Esophagus mucosa (tissue), 1 donor: ENCODE results near the gene ACIN1. TPM values are rescaled to one million over a fixed set of nuclear protein-coding genes. Genes with fewer than 3 reads are reported as not detected.
A peak's percentile ranks its signal among the peaks of the same experiment; 100 is the strongest.
"Not testable (repeated sequence)": the region's sequence is repeated elsewhere in the genome, so short reads cannot be mapped to it uniquely, and the experiment has no call there.

Experiments used
- ATAC-seq: fragments of 200-7000 bp; cut with Tn5 transposase; one replicate; pipeline ENCODE4 v1.9.1; 2020
- total RNA-seq: library from RNA; stranded (reverse); gene quantifications from one replicate; pipeline ENCODE4 v1.2.4, GENCODE V29; 2023
- donor health status: DM: yes; HTN: yes; CAD: no.

ACIN1 gene
- total RNA-seq, 1 donor from 2014 or later, result 82.5 TPM

DNA sequence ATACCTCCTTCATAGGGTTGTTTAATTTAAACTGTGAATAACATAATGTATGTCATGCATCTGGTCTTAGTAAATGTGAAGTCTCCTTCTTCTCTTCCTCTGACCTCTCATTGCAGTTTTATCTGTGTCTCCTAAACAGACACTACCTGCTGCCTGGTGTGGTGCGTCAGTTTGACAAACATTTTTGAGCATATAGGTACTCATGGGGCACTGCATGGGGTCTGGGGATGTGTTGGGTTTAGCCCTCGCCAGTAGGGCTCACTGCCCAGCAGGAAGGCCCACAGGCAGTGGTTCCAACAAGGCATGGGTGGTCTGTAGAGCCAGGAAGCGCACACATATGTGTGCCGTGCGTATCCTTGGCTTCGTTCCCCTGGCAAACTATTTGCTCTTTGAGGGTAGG is 27.1 kb upstream of the ACIN1 start:
- no peak for ATAC-seq

DNA sequence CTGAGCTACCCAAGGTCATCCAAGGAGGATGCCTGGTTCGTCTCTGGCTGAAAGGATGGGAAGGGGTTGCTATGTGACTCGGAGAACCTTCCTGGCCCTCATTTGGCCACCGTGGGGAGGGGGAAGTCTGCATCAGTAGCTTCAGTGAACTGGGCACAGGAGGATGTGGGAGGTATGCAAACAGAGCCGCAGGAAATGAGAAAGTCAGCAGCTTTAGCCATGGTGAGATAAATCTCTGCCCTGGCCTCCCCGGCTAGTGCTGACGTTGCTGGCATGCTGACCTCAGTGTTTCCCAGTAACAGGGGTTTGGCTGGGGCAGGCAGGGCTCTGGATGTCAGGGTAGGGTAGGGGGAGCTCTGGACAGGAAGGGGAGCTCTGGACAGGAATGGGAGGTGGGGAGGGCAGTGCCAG is 26.4 kb upstream of the ACIN1 start:
- ATAC-seq, result no peak

DNA sequence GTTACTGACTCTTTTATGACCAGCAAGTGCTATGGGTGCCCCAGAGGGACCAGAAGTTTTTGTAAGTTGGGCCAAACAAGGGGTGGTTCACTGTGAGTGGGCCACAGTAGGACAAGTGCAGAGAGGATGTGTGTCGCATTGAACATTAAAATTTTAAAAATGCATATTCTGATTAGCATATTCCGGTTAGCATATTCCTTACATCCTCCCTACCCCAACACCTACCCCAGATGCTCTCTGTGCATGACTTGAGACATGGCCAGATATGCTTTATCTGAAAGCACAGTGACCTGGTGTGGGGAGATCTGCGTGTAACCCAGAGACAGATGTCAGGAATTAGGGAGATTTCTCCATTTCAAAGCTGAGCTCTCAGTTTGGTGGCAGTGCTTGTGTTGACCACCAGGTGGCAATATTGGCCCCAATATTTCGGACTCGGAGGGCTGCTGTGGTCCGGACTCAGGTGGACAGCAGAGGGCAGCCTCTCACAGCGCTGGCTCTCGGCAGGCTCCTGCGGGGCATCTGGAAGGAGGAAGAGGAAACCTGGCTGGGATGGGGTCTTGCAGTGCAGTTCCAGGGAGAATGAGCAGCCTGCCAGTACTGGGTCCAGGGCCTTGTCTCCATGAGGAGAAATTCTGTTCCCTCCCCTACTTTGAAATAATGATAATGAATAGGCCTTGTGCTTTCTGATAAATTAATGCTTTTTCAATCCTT is 25.8 kb upstream of the ACIN1 start:
- peak; percentile 86 for ATAC-seq

GRCh38 chr14:23119363-23120327 is 24.7 kb upstream of the ACIN1 start:
- ATAC-seq, result no peak

GRCh38 chr14:23118506-23119362 is 23.8 kb upstream of the ACIN1 start, which contains the start of gene CEBPE:
Gene CEBPE (minus strand): TSS chr14:23119255. CDS start chr14:23119091, 164 bp downstream.
- ATAC-seq, result no peak

GRCh38 chr14:23117371-23118020 is 22.6 kb upstream of the ACIN1 start:
- ATAC-seq, result no peak

GRCh38 chr14:23115918-23116317 is 21.0 kb upstream of the ACIN1 start:
- ATAC-seq, result no peak

- ATAC-seq, result peak; percentile 80
Observed at GRCh38 chr14:23115039-23115731, 20.2 kb upstream of the ACIN1 start.

- no peak for ATAC-seq
Observed at GRCh38 chr14:23114669-23115038, 19.7 kb upstream of the ACIN1 start.

DNA sequence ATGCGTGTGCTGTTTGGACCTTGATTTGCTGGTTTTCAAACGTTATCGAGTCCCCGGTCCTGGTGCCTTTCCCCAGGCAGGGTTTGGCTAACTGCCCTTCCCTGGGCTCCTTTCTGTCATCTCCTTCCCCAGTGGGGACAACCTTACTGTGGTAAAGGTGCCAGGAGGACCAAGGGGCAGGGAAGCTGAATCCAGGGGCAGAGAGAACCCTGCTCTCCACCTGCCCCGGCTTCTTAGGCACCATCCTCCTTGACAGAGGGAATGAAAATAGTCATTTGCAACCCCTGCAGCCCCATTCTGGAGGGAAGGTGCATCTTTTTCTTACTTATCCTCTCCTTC is 19.2 kb upstream of the ACIN1 start:
- ATAC-seq, result no peak

GRCh38 chr14:23113431-23114119 is 18.6 kb upstream of the ACIN1 start:
- ATAC-seq, result no peak

DNA sequence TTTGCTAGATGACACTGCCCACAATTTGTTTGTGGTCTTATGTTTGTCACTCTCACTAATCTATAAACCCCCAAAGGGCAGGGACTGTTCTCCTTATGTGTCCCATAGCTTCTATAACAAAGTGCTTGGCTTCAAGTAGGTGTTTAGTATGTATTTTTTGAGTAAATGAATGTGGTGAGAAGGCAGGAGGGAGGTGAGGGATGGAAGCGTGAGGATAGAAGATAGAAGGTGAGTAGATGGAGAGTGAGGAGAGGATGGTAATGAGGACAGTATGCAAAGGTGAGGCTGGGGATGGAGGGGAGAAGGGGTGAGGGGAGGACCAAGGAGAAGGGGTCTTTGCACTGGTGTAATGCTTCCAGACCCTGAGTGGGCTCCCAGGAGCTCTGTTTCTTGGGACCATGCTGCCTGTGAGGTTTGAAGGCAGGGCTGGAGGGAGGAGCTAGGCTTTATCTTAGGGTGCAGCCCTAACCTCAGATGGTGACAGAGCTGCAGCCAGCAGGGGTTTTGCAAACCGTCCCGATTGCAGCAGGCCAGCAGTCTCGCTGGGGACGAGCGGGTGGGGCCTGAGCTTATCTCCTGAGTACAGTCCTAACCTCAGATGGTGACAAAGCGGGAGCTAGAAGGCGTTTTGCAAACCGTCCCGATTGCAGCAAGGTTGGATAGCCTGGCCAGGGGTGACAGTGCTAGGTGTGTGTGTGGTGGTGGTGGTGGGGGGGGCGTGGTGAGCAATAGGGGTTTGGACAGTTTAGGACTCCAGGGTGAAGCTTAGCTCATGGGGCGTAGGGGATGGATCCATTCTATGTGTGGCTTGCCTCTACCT is 17.6 kb upstream of the ACIN1 start:
- ATAC-seq, result no peak

- ATAC-seq, result no peak
Observed at GRCh38 chr14:23110579-23111365, 15.8 kb upstream of the ACIN1 start.

DNA sequence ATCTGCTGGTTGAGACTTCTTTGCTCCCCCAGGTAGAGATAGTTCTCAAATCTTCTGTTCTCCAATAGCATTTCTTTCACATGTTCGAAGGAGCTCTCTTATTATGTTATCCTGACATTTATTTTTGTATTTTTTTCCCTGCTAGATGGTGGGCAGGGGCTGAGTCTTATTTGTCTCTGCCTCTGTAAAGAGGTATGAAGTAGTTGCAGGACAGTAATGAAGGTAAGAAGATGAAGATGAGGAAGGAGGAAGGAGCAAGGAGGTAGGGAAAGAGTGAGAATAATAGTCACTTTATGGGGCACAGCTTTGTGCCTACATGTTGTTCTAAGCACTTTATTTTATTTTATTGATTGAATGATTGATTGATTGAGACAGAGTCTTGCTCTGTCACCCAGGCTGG is 14.8 kb upstream of the ACIN1 start:
- ATAC-seq, result no peak

DNA sequence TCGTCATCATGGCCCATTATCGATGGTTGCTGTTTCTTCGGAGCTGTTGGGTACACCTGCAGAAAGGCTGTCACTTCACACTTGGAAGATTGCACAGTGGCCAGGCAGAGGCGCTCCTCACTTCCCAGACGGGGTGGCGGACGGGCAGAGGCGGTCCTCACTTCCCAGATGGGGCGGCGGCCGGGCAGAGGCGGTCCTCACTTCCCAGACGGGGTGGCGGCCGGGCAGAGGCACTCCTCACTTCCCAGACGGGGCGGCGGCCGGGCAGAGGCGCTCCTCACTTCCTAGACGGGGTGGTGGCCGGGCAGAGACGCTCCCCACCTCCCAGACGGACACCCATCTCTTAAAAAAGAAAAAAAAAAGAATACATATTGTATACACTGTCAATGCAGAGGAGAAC is 13.2 kb upstream of the ACIN1 start:
- ATAC-seq, result not testable (repeated sequence)

DNA sequence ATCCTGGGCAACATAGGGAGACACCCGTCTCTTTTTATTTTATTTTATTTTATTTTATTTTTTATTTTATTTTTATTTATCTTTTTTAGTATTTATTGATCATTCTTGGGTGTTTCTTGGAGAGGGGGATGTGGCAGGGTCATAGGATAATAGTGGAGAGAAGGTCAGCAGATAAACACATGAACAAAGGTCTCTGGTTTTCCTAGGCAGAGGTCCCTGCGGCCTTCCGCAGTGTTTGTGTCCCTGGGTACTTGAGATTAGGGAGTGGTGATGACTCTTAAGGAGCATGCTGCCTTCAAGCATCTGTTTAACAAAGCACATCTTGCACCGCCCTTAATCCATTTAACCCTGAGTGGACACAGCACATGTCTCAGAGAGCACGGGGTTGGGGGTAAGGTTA is 12.7 kb upstream of the ACIN1 start:
- not testable (repeated sequence) for ATAC-seq

- ATAC-seq, result no peak
Observed at GRCh38 chr14:23106747-23107045, 11.8 kb upstream of the ACIN1 start.

- ATAC-seq, result no peak
Observed at GRCh38 chr14:23105348-23105824, 10.4 kb upstream of the ACIN1 start.

GRCh38 chr14:23104591-23105347 is 9.8 kb upstream of the ACIN1 start, which contains the start of gene CIROP:
Gene CIROP (minus strand): TSS chr14:23104989. CDS start chr14:23104920, 69 bp downstream.
- no peak for ATAC-seq
